Kidney (tissue), 14 donors: ENCODE measurements around the gene LGALS3BP. TPM values are rescaled to one million over a fixed set of nuclear protein-coding genes. Genes with fewer than 3 reads are reported as not detected.

ENCODE experiments used
- DNase-seq, 5 donors: peaks; one replicate each; pipeline ENCODE4 v3.0.0-alpha.2; 2013 to 2020
- FAIRE-seq: peaks from 2 replicates; lab custom pipeline; 2012; peaks lifted over from hg19 to GRCh38; lab: Jason Lieb, UNC
- H3K27ac ChIP-seq, 2 donors: one replicate each; pipeline ENCODE4 v1.7.0; 2013; ENCODE audit warnings: low read depth in 2 of 2, low read length in 2 of 2, inconsistent platforms in 1 of 2
- H3K27me3 ChIP-seq: one replicate; pipeline ENCODE4 v1.7.1; 2013; ENCODE audit warnings: low read length, inconsistent platforms; ENCODE audit not compliant: control insufficient read depth, insufficient read depth
- H3K36me3 ChIP-seq, 3 donors: one replicate each; pipeline versions ENCODE4 v1.7.0 to v1.7.1; 2013; ENCODE audit warnings: low read length in 3 of 3, control low read depth in 1 of 3, inconsistent platforms in 1 of 3; ENCODE audit not compliant: insufficient read depth in 3 of 3, control insufficient read depth in 2 of 3
- H3K4me1 ChIP-seq, 3 donors: one replicate each; pipeline versions ENCODE4 v1.7.0 to v1.7.1; 2013; ENCODE audit warnings: low read length in 3 of 3, inconsistent platforms in 1 of 3, low read depth in 1 of 3; ENCODE audit not compliant: control insufficient read depth in 2 of 3, insufficient read depth in 2 of 3
- H3K4me3 ChIP-seq, 3 donors: one replicate each; pipeline versions ENCODE4 v1.7.0 to v1.8.1; 2013; ENCODE audit warnings: low read length in 3 of 3, control low read depth in 1 of 3, inconsistent platforms in 1 of 3
- H3K9ac ChIP-seq, 3 donors: one replicate each; pipeline versions ENCODE4 v1.7.0 to v1.7.1; 2013; ENCODE audit warnings: low read length in 3 of 3, control low read depth in 1 of 3, inconsistent platforms in 1 of 3
- H3K9me3 ChIP-seq, 3 donors: one replicate each; pipeline versions ENCODE4 v1.7.0 to v1.7.1; 2013; ENCODE audit warnings: low read length in 3 of 3, control low read depth in 1 of 3, inconsistent platforms in 1 of 3; ENCODE audit not compliant: control insufficient read depth in 2 of 3, insufficient read depth in 1 of 3
- intact Hi-C: fragments of 100-400 bp; cut with DNase I; formaldehyde crosslinking; loops from one replicate; pipeline ENCODE4 v1.11.1; 2022
- polyA plus RNA-seq: library from polyadenylated mRNA; stranded (reverse); fragments of 350-450 nt; fragmentation: Illumina TruSeq; extraction: RNeasy Lipid Tissue Mini Kit (QIAGEN cat#74804); gene quantifications from one replicate; pipeline ENCODE4 v1.2.3, GENCODE V29; 2014; ENCODE audit warnings: low read depth, low replicate concordance; ENCODE audit not compliant: insufficient read depth
- total RNA-seq: library from RNA; stranded (reverse); fragmentation: NEBNext Ultra II Directional; extraction: Animal tissue kit (Norgen Biotek cat#: 25700); gene quantifications from one replicate; pipeline ENCODE4 v1.2.1, GENCODE V29; 2021
- TF ChIP-seq, protein P1 (sequence below): IDR thresholded peaks from 3 replicates; pipeline ENCODE4 v1.5.1; 2012; ENCODE audit warnings: mild to moderate bottlenecking, moderate library complexity, borderline replicate concordance; ENCODE audit not compliant: insufficient read depth; ENCODE audit errors: extremely low read depth
- donor health status: control.
- donor health status: control.
- donor health status: control.
- donor health status: control.
- donor health status: control.
- donor health status: DM: yes; HTN: yes; CAD: no.
- donor health status: Normal renal cell carcinoma (clear cell type).

Gene LGALS3BP
- total and polyA plus RNA-seq, 2 donors from 2014 or later, result 240 to 310 TPM

DNA sequence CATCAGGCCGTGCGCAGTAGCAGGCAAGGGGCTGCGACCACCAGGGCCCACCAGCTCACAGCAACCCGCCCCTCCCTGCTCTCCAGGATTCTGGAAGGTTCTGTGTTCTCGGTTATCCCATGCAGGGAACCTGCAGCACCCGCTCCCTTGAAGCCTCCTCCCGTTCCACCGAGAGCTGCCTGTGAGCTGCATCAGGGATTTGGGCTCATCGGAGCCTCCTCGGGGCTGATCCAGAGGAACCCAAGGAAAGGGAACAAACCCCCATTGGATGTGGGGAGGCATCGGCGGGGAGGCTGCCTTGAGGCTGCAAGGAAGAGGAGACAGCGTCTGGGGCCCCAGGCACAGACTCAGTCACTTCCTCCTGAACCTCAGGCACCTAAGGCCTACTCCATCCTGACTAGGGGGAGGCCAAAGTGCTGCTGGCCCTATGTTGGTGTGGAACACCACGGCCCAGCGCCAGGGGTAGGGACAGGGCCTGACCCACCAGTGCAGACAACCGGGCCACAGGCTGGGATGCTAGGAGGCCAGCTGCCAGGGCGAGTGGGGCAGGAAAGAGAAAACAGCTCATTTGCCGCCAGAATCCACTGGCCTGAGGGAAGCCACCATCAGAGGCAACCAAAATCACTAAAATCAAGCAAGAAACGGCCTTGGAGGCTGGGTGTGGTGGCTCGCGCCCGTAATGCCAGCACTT, 14.4 kb upstream of the LGALS3BP start:
- no peak overlapping the region for H3K9ac ChIP-seq
- H3K36me3 ChIP-seq, result peaks cover 0 to 12% (median 7%) of the 10 kb centered on the region in 3 donors
- intact Hi-C loops, result no loop called here
- no peak for FAIRE-seq
- peaks cover 0 to 8% (median 0%) of the 10 kb centered on the region in 3 donors for H3K4me1 ChIP-seq
- no peak overlapping the region for H3K4me3 ChIP-seq
- H3K27me3 ChIP-seq, result no peaks in the 10 kb centered on the region
- no peak overlapping the region for H3K27ac ChIP-seq
- no peaks in the 10 kb centered on the region for H3K9me3 ChIP-seq
- TF ChIP-seq, protein P1, sequence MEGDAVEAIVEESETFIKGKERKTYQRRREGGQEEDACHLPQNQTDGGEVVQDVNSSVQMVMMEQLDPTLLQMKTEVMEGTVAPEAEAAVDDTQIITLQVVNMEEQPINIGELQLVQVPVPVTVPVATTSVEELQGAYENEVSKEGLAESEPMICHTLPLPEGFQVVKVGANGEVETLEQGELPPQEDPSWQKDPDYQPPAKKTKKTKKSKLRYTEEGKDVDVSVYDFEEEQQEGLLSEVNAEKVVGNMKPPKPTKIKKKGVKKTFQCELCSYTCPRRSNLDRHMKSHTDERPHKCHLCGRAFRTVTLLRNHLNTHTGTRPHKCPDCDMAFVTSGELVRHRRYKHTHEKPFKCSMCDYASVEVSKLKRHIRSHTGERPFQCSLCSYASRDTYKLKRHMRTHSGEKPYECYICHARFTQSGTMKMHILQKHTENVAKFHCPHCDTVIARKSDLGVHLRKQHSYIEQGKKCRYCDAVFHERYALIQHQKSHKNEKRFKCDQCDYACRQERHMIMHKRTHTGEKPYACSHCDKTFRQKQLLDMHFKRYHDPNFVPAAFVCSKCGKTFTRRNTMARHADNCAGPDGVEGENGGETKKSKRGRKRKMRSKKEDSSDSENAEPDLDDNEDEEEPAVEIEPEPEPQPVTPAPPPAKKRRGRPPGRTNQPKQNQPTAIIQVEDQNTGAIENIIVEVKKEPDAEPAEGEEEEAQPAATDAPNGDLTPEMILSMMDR, result no peak
- DNase-seq, result peak in 2 of 5 donors; percentile 34 to 69

DNA sequence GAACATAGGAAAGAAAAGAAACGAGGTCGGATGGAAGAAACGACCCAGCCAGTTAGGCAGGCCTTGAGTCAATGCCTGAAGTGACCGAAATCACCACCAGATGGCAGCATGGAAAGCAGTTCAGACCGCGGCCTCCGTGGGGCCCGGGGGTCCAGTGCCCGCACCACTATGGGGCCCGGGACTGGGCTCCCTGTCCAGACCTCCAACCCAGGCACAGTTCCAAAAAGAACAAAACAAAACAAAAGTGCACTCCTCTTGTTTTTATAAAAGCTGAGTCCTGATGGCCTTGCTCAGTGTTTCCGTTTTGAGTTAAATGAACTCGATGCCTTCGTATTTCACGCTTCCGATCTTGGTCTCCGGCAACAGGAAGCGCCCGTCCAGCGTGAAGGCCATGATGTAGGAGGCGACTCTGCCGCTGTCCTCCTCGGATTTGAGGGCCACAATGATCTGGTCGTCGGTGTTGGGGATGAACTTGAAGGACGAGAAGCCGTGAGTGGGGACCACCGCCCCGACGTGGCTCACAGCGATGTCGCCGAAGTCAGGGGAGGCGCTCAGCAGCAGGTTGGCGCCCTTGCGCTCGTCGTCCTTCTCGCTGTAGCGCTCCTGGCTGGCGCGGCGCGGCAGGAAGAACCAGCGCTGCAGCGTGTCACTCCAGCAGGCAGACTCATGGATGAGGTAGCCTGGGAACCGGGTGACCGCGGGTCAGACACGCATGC, 13.7 kb upstream of the LGALS3BP start:
- Histone ChIP-seq H3K4me3 (no peak overlapping the region), H3K36me3 (peaks cover 0 to 12% (median 7%) of the 10 kb centered on the region in 3 donors), H3K9ac (no peak overlapping the region), H3K4me1 (peaks cover 0 to 7% (median 0%) of the 10 kb centered on the region in 3 donors), H3K9me3 (no peaks in the 10 kb centered on the region), H3K27me3 (no peaks in the 10 kb centered on the region), H3K27ac (peak overlapping the region in 1 of 2 donors; percentile 14)
- intact Hi-C loops, result no loop called here
- FAIRE-seq (no peak), DNase-seq (peak; percentile 65 to 73 (median 70))
- TF ChIP-seq, protein P1, result peak; percentile 59

DNA sequence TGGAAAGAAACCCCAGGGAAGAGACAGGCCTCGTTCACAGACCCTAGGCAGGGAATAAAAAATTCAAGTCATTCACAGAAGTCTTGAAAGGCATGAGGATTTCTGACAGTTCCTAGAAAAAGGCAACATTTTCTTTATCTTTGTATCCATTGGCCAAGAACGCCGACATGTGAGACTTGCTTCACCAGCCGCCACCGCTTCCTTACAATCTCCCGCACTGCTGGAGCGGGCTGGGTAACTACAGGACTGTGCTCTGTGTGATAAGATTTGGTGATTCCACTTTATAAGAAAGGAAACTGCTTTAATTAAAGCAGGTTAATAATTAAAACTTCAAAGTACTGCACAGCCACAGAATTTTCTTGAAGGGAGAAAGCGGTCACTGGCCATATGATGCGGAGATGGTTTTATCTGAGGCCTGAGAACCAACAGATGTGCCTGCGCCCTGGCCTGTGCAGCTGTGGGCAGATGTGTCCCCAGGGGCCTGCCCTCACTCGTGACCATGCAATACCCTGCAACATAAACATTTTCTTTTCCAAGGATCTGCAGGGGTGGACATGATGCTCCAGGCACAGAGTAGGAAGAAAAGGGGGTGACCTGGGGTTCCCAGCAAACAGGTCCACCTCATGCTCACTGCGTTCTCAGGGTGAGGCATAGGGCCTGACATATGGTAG, 13.0 kb upstream of the LGALS3BP start:
- Histone ChIP-seq H3K9me3 (no peaks in the 10 kb centered on the region), H3K9ac (no peak overlapping the region), H3K27ac (peak overlapping the region in 1 of 2 donors; percentile 28), H3K27me3 (no peaks in the 10 kb centered on the region), H3K4me1 (peaks cover 0 to 9% (median 0%) of the 10 kb centered on the region in 3 donors), H3K36me3 (peaks cover 0 to 8% (median 7%) of the 10 kb centered on the region in 3 donors), H3K4me3 (no peak overlapping the region)
- TF ChIP-seq, protein P1, result no peak
- intact Hi-C loops, result no loop called here
- FAIRE-seq, result no peak
- DNase-seq, result peak in 1 of 5 donors; percentile 23
